OCI-M2 (cell line): Measurements from ENCODE around the gene CMIP.

Experiments
- DNase-seq: peaks from one replicate; lab custom pipeline; 2025; ENCODE audit not compliant: unreplicated experiment; lab: John Stamatoyannopoulos, UW

The CMIP gene

DNA sequence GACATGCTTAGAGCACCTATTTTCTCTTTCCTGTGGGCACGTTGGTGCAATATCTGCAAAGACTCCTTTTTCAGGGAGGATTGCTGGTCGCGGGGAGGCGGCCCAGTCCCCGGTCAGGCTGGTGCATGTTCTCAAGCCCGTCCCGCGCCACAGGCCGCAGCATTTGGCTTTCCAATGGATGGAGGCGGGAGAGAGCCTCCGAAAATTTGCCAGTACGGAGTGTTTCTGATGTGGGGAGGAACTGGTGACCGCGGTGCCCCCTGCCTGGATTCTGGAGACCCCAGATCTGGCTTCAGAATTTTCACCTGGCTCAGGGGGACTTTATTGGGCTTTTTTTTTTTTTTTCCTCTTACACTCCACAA lies 2.3 kb downstream of the CMIP start:
- no peak for DNase-seq

DNA sequence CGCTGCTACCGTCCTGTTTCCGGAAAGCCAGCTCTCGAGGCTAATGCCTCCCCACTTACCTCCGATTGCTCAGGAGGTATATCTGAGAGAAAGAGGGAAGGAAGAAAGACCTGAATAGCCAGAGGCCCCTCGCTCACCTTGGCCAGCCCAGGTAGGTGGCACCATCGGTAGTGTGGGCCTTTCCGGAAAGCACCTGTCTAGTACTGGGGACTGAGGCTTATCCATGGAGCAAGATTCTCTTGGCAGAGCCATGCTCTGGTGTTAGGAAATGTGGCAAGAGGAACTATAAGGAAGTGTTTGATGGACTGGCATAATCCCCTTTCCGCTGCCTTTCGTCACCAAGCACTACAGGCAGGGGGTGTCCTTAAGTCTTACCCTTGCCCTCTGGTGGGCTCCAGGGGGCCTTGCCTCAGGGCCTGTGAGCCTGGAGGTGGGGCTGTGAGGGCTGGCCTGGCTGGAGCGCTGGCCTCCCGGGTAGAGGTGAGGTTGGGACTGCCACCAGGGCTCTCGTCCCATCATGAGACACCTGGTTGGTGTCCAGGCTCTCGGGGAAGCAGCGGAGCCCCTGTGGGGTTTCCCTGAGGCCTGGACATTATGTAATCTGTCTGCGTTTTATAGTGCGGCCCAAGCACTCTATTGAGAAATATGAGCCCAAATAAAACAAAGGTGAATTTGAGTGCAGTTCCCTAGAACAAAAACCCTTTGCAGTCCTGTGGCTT lies 2.9 kb downstream of the CMIP start:
- no peak for DNase-seq

DNA sequence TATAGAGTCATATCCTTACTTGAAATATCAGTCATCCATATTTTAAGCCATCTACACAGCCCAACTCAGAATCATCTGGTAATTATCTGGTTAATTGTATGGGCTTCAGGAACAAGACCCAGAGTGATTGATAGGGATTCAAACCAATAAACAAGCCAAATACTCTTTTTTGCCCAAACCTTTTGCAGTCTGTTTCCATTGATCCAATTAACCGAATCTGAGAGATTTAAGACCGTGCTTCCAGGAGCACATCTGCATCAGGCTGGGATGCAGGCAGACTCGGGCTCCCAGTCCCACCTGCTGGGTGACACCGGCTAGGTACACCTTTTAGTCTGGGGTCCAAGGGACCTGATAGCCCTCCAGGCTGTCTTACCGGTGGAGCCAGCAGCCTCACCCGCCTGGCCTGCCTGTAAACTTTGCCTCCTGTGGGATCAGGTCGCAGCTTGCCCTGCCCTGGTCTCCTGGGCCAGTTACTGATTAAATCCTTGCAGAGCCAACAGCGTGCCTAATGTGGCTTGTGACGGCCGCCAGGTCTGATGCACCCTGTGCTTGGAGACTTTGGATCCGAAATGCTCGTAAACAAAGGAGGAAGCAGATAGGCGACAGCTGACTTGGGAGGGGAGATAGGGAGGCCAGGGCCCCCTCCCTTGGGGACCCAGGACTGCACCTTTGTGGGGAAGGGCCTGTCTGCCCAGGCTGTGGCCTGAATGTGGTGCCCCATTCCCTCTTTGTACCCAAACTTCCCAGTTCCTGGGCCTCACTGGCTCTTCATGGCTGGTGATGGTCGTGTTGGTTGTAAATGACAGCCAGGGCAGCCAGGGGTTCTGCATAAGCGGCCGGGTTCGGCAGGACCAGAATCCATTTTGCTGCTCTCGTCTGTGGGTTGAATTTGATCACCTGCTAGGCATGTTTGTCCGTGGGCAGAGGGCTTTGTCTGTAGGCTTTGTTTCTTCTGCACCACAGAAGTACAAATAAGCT lies 3.8 kb downstream of the CMIP start:
- DNase-seq: no peak

DNA sequence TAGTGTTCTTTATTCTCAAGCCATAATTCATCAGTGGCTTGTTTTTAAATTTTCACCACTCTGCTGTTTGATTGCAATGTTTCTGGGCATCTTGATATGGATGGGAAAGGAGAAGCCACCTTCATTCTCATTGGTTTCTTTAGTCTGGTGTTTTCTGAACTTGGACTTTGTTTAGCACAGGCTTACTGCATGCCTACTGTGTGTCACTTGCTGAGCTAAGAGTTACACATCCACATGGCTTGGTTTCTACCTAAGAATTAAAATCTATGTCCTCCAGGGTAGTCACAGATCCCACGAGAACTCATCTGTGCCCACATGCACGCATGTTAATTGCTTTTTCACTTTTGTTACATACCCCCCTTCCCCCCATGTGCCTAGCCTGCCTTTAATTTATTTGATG lies 4.6 kb downstream of the CMIP start:
- no peak for DNase-seq

GRCh38 chr16:81449899-81450608 lies 5.4 kb downstream of the CMIP start:
- DNase-seq: no peak

GRCh38 chr16:81450783-81451491 lies 6.3 kb downstream of the CMIP start:
- DNase-seq: no peak

- DNase-seq: no peak
Measured at GRCh38 chr16:81451753-81452680, 7.4 kb downstream of the CMIP start.

- DNase-seq: no peak
Measured at GRCh38 chr16:81453091-81453728, 8.6 kb downstream of the CMIP start.

DNA sequence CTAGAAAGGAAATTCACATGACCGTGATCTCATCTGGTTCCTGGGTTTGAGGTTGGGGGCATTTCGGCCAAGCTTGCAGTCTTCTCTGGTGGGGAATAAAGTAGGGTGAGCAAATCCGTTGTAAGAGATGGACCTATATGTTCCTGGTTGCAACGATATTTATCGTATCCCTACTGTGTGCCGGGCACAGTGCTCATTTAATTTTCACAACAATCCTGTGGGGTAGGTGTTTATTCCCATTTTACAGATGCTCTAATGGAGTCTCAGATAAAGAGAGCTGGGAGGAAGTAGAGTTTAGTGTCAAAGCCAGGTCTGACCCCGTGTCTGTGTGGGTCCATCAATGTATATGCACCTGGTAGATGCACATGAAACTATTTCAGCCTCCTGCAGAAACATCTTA lies 9.4 kb downstream of the CMIP start:
- no peak for DNase-seq

GRCh38 chr16:81455006-81455405 lies 10.4 kb downstream of the CMIP start:
- no peak for DNase-seq

DNA sequence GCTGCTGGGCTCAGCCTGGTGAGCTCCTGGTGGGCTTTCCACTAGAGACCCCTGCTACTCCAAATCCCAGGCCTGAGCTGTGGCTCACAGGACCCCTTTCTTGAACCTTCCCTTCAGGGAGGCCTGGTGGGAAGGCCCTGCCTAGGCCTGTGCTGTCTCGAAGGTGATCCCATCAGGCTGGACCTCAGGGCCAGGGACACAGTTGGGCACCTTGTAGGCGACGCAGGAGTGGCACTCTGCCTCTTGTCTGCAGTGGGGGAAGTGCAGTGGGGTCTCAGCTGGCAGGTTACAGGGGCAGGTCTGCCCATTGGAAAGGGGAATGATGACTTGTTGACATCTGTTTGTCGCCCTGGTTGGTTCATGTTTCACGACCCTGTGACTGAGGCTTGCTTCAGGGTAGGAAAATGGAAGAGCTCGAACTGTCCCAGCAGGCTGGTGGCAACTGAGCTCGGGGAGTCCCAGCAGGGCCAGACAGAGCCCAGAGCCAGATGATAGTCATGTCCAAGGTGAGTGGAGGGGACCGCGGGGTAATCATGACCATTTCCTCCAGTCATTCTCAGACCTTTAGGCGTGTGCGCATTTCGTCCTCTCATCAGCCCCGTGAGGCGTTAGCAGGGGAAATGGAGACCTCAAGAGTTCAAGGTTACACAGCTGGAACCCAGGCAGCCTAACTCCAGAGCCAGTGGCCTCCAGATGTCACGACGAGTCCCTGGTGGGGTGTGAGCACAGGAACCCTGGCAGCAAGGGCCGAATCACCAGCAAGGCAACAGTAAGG lies 11.3 kb downstream of the CMIP start:
- DNase-seq: no peak

- no peak for DNase-seq
Measured at GRCh38 chr16:81456523-81457325, 12.1 kb downstream of the CMIP start.

GRCh38 chr16:81457326-81458133 lies 12.9 kb downstream of the CMIP start:
- DNase-seq: no peak

DNA sequence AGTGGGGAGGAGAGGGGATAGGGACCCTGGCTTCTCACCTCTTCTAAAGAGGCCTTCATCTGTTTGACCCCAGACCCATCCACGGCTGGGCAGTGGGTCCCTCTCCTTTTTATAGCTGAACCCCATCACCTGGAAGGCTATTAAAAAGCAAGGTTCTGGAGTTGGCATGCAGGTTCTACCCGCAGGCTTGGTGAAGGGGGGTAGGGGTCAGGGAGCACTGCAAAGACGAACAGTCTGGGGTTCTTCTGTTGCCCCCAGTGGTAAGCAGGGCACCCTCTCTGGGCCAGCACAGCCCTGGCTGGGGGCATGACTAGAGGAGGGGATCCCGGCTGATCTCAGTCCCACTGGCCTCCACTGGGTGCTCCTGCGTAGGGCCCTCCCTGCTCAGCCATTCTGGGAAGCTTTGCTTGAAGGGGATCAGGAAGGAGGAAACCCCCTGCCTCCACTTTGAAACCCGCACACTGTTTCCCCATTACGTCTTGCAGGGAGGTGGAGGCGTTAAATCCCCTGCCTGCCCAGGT lies 13.6 kb downstream of the CMIP start:
- no peak for DNase-seq

DNA sequence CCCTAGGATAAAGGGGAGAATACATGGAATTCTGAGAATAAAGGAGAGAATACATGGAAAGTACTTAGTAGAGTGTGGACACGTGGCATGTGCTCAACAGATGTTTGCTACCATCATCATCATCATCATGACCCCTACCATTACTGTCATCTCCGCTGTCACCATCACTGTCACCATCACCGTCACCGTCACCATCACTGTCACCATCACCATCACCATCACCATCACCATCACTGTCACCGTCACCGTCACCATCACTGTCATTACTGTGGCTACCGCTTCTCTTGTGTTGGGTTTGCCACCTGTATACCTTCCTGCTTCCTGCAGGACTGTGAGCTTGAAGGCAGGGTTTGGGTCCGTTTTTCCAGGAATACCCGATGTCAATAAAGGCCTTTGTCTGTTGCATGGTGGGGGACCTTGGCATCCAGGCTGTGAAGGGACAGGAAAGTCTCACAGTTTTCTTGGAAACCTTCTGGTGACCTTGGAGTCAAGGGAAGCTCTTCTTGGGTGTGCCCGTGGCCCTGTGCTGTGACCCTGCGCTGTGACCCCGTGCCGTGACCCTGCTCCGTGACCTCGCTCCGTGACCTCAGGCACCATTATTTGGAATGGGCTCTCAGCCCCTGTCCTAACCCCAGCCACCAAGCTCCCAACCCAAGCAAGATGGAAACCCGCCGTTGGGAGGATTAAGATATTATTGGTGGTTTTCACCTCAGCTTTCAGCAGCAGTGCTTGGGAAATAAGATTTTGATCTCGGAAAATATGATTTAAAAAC lies 14.4 kb downstream of the CMIP start:
- DNase-seq: no peak

DNA sequence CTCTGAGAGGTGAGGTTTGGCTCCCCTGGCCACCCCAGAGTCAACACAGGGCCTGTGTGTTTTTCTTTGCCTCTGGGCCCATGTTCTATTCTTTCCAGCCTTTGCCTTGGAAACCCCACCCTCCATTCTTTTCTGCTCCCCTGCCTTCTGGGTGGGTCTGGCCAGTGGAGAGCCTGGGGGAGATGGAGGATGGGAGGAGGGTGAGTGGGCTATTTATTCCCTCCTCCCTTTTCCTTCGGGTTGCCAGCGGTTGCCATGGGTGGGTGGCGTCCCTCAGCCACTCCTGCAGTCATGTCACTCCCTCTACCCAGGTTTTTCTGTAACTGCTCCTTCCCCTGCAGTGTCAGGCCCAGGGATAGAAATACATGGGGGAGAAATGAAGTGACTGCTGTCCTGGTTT lies 15.5 kb downstream of the CMIP start:
- DNase-seq: no peak
